Measurements from ENCODE around the gene LANCL3. TPM values are rescaled to one million over a fixed set of nuclear protein-coding genes. Genes with fewer than 3 reads are reported as not detected.

LANCL3 gene
- total and polyA plus RNA-seq, 2 experiments from 2014 or later, result 0.28 to 0.87 TPM

DNA sequence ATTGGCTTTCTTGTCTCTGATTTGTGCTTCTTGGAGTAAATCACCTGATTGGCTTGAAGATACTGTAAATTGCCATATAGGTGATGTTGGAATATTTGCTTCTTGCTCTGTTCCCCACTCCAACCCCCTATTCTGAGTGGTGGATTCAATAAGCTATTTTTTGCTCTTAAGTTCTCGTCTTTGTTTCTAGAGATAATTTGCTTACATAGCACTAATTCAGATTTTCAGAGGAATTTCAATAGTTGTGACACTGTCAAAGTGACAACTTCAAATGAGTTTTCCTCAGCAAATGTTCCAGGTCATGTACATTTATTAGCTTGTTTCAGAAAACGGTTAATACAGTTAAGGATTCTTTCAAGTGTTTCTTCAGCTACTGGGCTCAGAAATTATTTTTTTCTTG lies 18.6 kb downstream of the LANCL3 start:
- TF ChIP-seq EZH2phosphoT487 (IDR thresholded peaks at IDR 0.05; ENCODE audit: low read depth, severe bottlenecking, unreplicated experiment), result no peak
- TF ChIP-seq, protein P1, sequence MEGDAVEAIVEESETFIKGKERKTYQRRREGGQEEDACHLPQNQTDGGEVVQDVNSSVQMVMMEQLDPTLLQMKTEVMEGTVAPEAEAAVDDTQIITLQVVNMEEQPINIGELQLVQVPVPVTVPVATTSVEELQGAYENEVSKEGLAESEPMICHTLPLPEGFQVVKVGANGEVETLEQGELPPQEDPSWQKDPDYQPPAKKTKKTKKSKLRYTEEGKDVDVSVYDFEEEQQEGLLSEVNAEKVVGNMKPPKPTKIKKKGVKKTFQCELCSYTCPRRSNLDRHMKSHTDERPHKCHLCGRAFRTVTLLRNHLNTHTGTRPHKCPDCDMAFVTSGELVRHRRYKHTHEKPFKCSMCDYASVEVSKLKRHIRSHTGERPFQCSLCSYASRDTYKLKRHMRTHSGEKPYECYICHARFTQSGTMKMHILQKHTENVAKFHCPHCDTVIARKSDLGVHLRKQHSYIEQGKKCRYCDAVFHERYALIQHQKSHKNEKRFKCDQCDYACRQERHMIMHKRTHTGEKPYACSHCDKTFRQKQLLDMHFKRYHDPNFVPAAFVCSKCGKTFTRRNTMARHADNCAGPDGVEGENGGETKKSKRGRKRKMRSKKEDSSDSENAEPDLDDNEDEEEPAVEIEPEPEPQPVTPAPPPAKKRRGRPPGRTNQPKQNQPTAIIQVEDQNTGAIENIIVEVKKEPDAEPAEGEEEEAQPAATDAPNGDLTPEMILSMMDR (IDR thresholded peaks at IDR 0.05; ENCODE audit: poor library complexity), result no peak
- TF ChIP-seq EZH2 (IDR thresholded peaks at IDR 0.05; ENCODE audit: borderline replicate concordance), result no peak
- H3K4me1 ChIP-seq (ENCODE audit: insufficient read depth), result no peaks in the 10 kb centered on the region
- no peak overlapping the region for H3K4me3 ChIP-seq
- no peaks in the 10 kb centered on the region for H3K27me3 ChIP-seq
- H3K9me3 ChIP-seq (ENCODE audit: low read depth), result no peaks in the 10 kb centered on the region
- WGBS (ENCODE audit: low lambda C conversion rate, missing lambda C conversion rate), result 58% methylated on average over 2 of the region's 2 CpGs
- no peaks in the 10 kb centered on the region for H3K79me2 ChIP-seq
- H3K4me2 ChIP-seq, result no peak overlapping the region
- H3K27ac ChIP-seq, result no peak overlapping the region
- H2AFZ ChIP-seq, result no peak overlapping the region
- no peak for DNase-seq (ENCODE audit: low spot score)
- H3K36me3 ChIP-seq (replicated peaks; ENCODE audit: insufficient read depth, low read depth), result no peaks in the 10 kb centered on the region
- H4K20me1 ChIP-seq (ENCODE audit: insufficient read depth, poor library complexity, severe bottlenecking), result no peaks in the 10 kb centered on the region
- no peaks in the 10 kb centered on the region for H3K9me2 ChIP-seq (replicated peaks; ENCODE audit: insufficient read depth)

DNA sequence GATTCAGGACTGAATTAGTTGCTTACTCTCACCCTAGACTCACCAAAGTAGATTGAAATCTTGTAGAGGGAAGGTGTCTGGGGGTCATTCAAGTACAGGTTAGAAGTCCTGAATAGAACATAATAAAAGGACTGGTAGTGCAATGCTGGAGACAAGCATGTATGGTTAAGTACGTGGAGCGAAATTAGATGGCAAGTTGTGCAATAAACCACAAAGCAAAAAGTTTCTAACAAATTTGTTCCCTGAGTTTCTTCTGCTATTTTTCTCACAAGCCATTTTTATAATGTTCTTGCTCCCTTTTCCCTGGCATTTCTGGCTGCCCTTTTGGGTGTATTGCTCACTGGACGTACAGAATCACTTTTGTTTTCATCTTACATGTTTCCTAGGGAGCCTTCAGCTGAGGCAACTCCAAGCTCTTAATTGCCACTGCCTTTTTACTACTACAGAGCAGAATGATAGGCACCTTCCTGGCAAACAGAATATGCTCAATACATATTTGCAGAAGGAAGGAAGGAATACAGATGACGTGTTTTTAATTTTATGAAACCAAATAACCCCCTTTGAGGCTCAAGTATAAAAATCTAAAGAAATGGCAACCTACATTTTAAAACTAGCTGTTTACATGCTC lies 23.4 kb downstream of the LANCL3 start:
- Histone ChIP-seq H3K4me3 (no peak overlapping the region), H3K27ac (no peak overlapping the region), H3K27me3 (no peaks in the 10 kb centered on the region), H3K9me3 (ENCODE audit: low read depth) (no peaks in the 10 kb centered on the region), H3K79me2 (no peaks in the 10 kb centered on the region), H3K4me2 (no peak overlapping the region), H3K4me1 (ENCODE audit: insufficient read depth) (no peaks in the 10 kb centered on the region), H3K9me2 (replicated peaks; ENCODE audit: insufficient read depth) (no peaks in the 10 kb centered on the region), H2AFZ (no peak overlapping the region), H4K20me1 (ENCODE audit: insufficient read depth, poor library complexity, severe bottlenecking) (no peaks in the 10 kb centered on the region), H3K36me3 (replicated peaks; ENCODE audit: insufficient read depth, low read depth) (no peaks in the 10 kb centered on the region)
- TF ChIP-seq, protein P1 (IDR thresholded peaks at IDR 0.05; ENCODE audit: poor library complexity), result no peak
- TF ChIP-seq EZH2 (IDR thresholded peaks at IDR 0.05; ENCODE audit: borderline replicate concordance) (no peak), EZH2phosphoT487 (IDR thresholded peaks at IDR 0.05; ENCODE audit: low read depth, severe bottlenecking, unreplicated experiment) (no peak)
- DNase-seq (ENCODE audit: low spot score), result no peak
- WGBS (ENCODE audit: low lambda C conversion rate, missing lambda C conversion rate), result 66% methylated on average over 4 of the region's 4 CpGs

DNA sequence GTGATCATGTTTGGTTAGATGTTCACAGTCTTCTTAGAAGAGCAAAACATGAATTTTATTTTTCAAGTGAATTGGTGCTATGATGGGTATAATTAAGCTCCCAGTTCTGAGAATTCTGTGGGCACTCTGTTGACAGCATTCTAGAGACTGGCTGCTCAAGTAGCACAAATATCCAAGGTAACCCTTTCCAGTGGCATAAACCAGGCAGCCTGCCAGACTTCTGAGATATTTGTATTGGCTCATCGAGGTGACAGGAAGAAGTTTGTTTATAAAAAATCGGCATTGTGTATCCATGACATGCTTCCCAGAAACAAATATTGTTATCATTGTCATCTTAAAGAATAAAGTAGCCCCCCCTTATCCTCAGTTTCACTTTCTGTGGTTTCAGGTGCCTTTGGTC lies 28.3 kb downstream of the LANCL3 start:
- Histone ChIP-seq H3K36me3 (replicated peaks; ENCODE audit: insufficient read depth, low read depth) (no peaks in the 10 kb centered on the region), H3K4me3 (no peak overlapping the region), H3K27ac (no peak overlapping the region), H3K9me3 (ENCODE audit: low read depth) (no peaks in the 10 kb centered on the region), H2AFZ (no peak overlapping the region), H3K9me2 (replicated peaks; ENCODE audit: insufficient read depth) (no peaks in the 10 kb centered on the region), H3K27me3 (no peaks in the 10 kb centered on the region), H3K4me2 (no peak overlapping the region), H4K20me1 (ENCODE audit: insufficient read depth, poor library complexity, severe bottlenecking) (no peaks in the 10 kb centered on the region), H3K79me2 (no peaks in the 10 kb centered on the region), H3K4me1 (ENCODE audit: insufficient read depth) (no peaks in the 10 kb centered on the region)
- 66% methylated on average over 2 of the region's 2 CpGs for WGBS (ENCODE audit: low lambda C conversion rate, missing lambda C conversion rate)
- no peak for DNase-seq (ENCODE audit: low spot score)
- TF ChIP-seq EZH2phosphoT487 (IDR thresholded peaks at IDR 0.05; ENCODE audit: low read depth, severe bottlenecking, unreplicated experiment) (no peak), EZH2 (IDR thresholded peaks at IDR 0.05; ENCODE audit: borderline replicate concordance) (no peak)
- TF ChIP-seq, protein P1 (IDR thresholded peaks at IDR 0.05; ENCODE audit: poor library complexity), result no peak

All from hepatocyte (in vitro differentiated cells).